ENCODE results near the gene A4GALT. TPM values are rescaled to one million over a fixed set of nuclear protein-coding genes. Genes with fewer than 3 reads are reported as not detected.
A peak's percentile ranks its signal among the peaks of the same experiment; 100 is the strongest.

Gene A4GALT
- total and polyA plus RNA-seq, 2 donors (not counting 1 experiment from before 2014, with no cell fraction given) = 0.09 to 6.1 TPM

DNA sequence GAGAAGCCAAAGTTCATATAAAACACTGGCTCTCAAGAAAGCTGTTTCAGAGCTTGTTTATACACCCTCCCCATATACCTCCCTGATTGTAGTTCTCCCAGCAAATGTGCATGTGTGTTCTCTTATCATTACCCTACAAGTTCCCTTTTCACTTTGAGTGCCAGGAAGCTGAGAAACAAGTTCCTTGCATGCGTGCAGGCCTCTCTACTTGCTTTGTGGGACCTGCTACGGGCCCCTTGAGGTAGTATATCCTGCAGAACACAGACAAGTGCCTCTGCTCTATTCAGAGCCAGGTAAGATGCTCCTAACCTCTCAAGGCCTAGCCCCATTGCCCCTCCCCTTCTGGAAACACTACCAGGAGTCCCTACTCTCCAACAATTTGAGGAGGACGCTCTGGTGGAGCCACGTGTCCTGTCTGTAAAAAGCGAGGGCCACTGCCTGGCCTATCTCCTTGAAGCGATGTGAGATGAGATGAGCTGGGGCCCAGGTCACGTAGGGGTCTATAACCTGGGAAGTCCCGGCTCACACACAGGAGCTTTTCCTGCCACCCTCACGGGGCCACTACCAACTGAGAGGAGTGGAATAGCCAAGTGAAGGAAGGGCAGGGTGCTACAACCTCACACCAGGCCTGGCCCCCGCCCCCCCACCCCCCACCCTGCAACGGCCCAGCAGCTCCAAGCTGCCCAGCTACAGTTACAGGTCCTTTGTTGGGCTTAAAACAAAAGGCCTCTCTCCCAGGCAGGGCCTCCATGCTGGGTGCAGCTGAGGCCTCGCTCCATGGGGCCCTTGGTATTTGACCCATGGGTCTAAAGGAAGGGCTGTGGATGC is 77.7 kb downstream of the A4GALT start:
- Histone ChIP-seq H3K27ac (ENCODE audit: low read length in 2 of 2) (peak overlapping the region; percentile 20 to 49), H3K4me2 (replicated peaks; ENCODE audit: low read depth, low read length, poor library complexity, severe bottlenecking) (peak overlapping the region; percentile 37), H4K20me1 (ENCODE audit: control insufficient read depth, insufficient read depth, low read length, poor library complexity, severe bottlenecking) (peaks cover 61% of the 10 kb centered on the region), H2AFZ (ENCODE audit: insufficient read depth, low read depth, low read length, poor library complexity, severe bottlenecking) (no peak overlapping the region), H3K4me1 (ENCODE audit: control insufficient read depth in 2 of 2, insufficient read depth in 2 of 2, low read length in 2 of 2) (peaks cover 59 to 61% of the 10 kb centered on the region in 2 donors), H3K9me3 (ENCODE audit: control extremely low read depth in 1 of 3, control insufficient read depth in 2 of 3, insufficient read depth in 1 of 3, low read length in 2 of 3) (no peaks in the 10 kb centered on the region), H3K36me3 (replicated peaks in 1 of 2; ENCODE audit: control extremely low read depth in 1 of 2, control insufficient read depth in 1 of 2, extremely low read depth in 1 of 2, insufficient read depth in 2 of 2, low read length in 1 of 2) (peaks cover 0 to 7% of the 10 kb centered on the region in 2 experiments), H3K9ac (ENCODE audit: low read length) (no peak overlapping the region), H3K79me2 (ENCODE audit: control insufficient read depth, insufficient read depth, low read length) (peaks cover 86% of the 10 kb centered on the region), H3K4me3 (ENCODE audit: control extremely low read depth in 1 of 5, extremely low read depth in 1 of 5, insufficient read depth in 1 of 5, low read depth in 2 of 5, low read length in 4 of 5) (no peak overlapping the region), H3K27me3 (replicated peaks in 1 of 4; ENCODE audit: control extremely low read depth in 1 of 4, control insufficient read depth in 3 of 4, insufficient read depth in 4 of 4, low read length in 3 of 4) (no peaks in the 10 kb centered on the region)
- no peak for TF ChIP-seq EZH2 (IDR thresholded peaks at IDR 0.05; ENCODE audit: borderline replicate concordance, insufficient read depth, low read depth, low read length, poor library complexity, severe bottlenecking)
- TF ChIP-seq, protein P1, sequence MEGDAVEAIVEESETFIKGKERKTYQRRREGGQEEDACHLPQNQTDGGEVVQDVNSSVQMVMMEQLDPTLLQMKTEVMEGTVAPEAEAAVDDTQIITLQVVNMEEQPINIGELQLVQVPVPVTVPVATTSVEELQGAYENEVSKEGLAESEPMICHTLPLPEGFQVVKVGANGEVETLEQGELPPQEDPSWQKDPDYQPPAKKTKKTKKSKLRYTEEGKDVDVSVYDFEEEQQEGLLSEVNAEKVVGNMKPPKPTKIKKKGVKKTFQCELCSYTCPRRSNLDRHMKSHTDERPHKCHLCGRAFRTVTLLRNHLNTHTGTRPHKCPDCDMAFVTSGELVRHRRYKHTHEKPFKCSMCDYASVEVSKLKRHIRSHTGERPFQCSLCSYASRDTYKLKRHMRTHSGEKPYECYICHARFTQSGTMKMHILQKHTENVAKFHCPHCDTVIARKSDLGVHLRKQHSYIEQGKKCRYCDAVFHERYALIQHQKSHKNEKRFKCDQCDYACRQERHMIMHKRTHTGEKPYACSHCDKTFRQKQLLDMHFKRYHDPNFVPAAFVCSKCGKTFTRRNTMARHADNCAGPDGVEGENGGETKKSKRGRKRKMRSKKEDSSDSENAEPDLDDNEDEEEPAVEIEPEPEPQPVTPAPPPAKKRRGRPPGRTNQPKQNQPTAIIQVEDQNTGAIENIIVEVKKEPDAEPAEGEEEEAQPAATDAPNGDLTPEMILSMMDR (IDR thresholded peaks at IDR 0.05) = no peak
- intact Hi-C loops (cut with micrococcal nuclease) = no loop called here
- ChIA-PET POLR2A (interaction anchor here (0.8 to 1.9 kb wide), 2 partner anchors 26 to 28 kb away, joined by 3 to 7 read pairs; partner anchors contain the start of gene POLDIP3), CTCF (interaction anchor here (1.0 to 3.4 kb wide), 4 partner anchors 12 to 21 kb away, joined by 3 to 27 read pairs (median 9); no protein-coding TSS in a partner anchor)
- peaks cover 63% of the 10 kb centered on the region for H3K4me1 Mint-ChIP-seq
- peak overlapping the region; percentile 73 for H3K27ac Mint-ChIP-seq
- WGBS (ENCODE audit: insufficient coverage) = 60% methylated on average over 5 of the region's 12 CpGs
- ATAC-seq (ENCODE audit: low read depth) (peak; percentile 52), DNase-seq (peak; percentile 53)
- no peaks in the 10 kb centered on the region for H3K9me3 Mint-ChIP-seq (ENCODE audit: insufficient read depth)
- no peak overlapping the region for H3K4me3 Mint-ChIP-seq
- H3K27me3 Mint-ChIP-seq = no peaks in the 10 kb centered on the region

Small RNAs within 50 kb of the gene (small RNA-seq; reads per million reads assigned to genes)
- gene RF00019 (ENCODE audit: insufficient read length, low read depth, low replicate concordance) = not detected

Other genes starting within 250 kb of the A4GALT start
- 94.5 and 98.5 TPM in 2 replicates for gene RRP7A, start 201.1 kb downstream of the A4GALT start, total RNA-seq
- 18.1 and 18.3 TPM in 2 replicates for gene RRP7A, start 201.1 kb downstream of the A4GALT start, polyA plus RNA-seq
- gene SERHL2, start 166.9 kb downstream of the A4GALT start, total RNA-seq = 5.0 and 5.5 TPM in 2 replicates
- 3.9 and 7.3 TPM in 2 replicates for gene SERHL2, start 166.9 kb downstream of the A4GALT start, polyA plus RNA-seq
- gene POLDIP3, start 106.0 kb downstream of the A4GALT start, total RNA-seq = 84.0 and 86.5 TPM in 2 replicates
- gene POLDIP3, start 106.0 kb downstream of the A4GALT start, polyA plus RNA-seq = 43.8 and 44.9 TPM in 2 replicates
- gene ATP5MGL, start 80.3 kb downstream of the A4GALT start, total RNA-seq = 3.7 and 4.4 TPM in 2 replicates
- 0.18 TPM in 1 of 2 replicates, not detected in the other for gene ATP5MGL, start 80.3 kb downstream of the A4GALT start, polyA plus RNA-seq
- 79.2 and 80.6 TPM in 2 replicates for gene CYB5R3, start 71.5 kb downstream of the A4GALT start, total RNA-seq
- 40.3 and 60.8 TPM in 2 replicates for gene CYB5R3, start 71.5 kb downstream of the A4GALT start, polyA plus RNA-seq
- gene ARFGAP3, start 136.4 kb upstream of the A4GALT start, total RNA-seq = 33.2 and 35.2 TPM in 2 replicates
- gene ARFGAP3, start 136.4 kb upstream of the A4GALT start, polyA plus RNA-seq = 10.7 and 16.2 TPM in 2 replicates